ENCODE results near the gene CPSF7.

The CPSF7 gene

GRCh38 chr11:61460474-61460881 is 30.7 kb upstream of the CPSF7 start:
- ChIA-PET CTCF (interaction anchor here (5.4 kb wide), 1 partner anchor 14 kb away, joined by 24 read pairs; no protein-coding TSS in a partner anchor), POLR2A (interaction anchor here (0.6 kb wide), 1 partner anchor 104 kb away, joined by 5 read pairs; no protein-coding TSS in a partner anchor)
- TF ChIP-seq, protein P1, sequence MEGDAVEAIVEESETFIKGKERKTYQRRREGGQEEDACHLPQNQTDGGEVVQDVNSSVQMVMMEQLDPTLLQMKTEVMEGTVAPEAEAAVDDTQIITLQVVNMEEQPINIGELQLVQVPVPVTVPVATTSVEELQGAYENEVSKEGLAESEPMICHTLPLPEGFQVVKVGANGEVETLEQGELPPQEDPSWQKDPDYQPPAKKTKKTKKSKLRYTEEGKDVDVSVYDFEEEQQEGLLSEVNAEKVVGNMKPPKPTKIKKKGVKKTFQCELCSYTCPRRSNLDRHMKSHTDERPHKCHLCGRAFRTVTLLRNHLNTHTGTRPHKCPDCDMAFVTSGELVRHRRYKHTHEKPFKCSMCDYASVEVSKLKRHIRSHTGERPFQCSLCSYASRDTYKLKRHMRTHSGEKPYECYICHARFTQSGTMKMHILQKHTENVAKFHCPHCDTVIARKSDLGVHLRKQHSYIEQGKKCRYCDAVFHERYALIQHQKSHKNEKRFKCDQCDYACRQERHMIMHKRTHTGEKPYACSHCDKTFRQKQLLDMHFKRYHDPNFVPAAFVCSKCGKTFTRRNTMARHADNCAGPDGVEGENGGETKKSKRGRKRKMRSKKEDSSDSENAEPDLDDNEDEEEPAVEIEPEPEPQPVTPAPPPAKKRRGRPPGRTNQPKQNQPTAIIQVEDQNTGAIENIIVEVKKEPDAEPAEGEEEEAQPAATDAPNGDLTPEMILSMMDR (IDR thresholded peaks at IDR 0.05; ENCODE audit: control extremely low read depth, extremely low read depth, low read depth, missing control alignments) = no peak
- no peak for DNase-seq (ENCODE audit: extremely low spot score)

- TF ChIP-seq, protein P1 (IDR thresholded peaks at IDR 0.05; ENCODE audit: control extremely low read depth, extremely low read depth, low read depth, missing control alignments) = no peak
- POLR2A ChIA-PET = no interaction called here
- no peak for DNase-seq (ENCODE audit: extremely low spot score)
- CTCF ChIA-PET = interaction anchor here (1.0 to 5.1 kb wide), 5 partner anchors 8 to 77 kb away, joined by 3 to 41 read pairs (median 7); no protein-coding TSS in a partner anchor
Measured at GRCh38 chr11:61454520-61454919, 24.7 kb upstream of the CPSF7 start.

DNA sequence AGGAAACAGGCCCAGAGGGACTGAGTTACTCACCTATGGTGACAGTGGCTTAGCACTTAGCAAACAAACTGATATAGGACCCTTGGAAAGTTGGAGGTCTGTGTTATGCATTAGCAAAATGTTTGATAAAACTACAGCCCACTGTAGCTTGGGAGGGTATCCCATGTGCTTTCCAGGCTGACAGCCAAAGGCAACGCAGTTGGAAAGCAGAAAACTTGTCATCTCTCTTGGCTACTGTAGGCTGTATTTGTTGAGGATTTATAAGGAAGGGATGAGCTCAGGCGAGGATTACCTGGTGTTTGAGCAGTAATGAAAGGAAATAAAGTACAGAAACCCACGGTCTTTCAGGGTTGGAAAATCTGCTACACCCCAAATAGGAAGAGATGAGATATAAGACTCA is 23.9 kb upstream of the CPSF7 start:
- TF ChIP-seq, protein P1 (IDR thresholded peaks at IDR 0.05; ENCODE audit: control extremely low read depth, extremely low read depth, low read depth, missing control alignments) = no peak
- ChIA-PET POLR2A (no interaction called here), CTCF (interaction anchor here (1.2 to 5.1 kb wide), 3 partner anchors 7 to 63 kb away, joined by 7 to 41 read pairs (median 7); no protein-coding TSS in a partner anchor)
- no peak for DNase-seq (ENCODE audit: extremely low spot score)

- POLR2A ChIA-PET = no interaction called here
- DNase-seq (ENCODE audit: extremely low spot score) = no peak
- TF ChIP-seq, protein P1 (IDR thresholded peaks at IDR 0.05; ENCODE audit: control extremely low read depth, extremely low read depth, low read depth, missing control alignments) = no peak
- CTCF ChIA-PET = interaction anchor here (0.7 to 2.4 kb wide), 6 partner anchors 17 to 81 kb away, joined by 3 to 13 read pairs (median 3); no protein-coding TSS in a partner anchor
Measured at GRCh38 chr11:61452825-61453224, 23.1 kb upstream of the CPSF7 start.

- TF ChIP-seq, protein P1 (IDR thresholded peaks at IDR 0.05; ENCODE audit: control extremely low read depth, extremely low read depth, low read depth, missing control alignments) = no peak
- ChIA-PET POLR2A (no interaction called here), CTCF (interaction anchor here (0.8 to 11.3 kb wide), 10 partner anchors 10 to 180 kb away, joined by 3 to 196 read pairs (median 11); no protein-coding TSS in a partner anchor)
- no peak for DNase-seq (ENCODE audit: extremely low spot score)
Measured at GRCh38 chr11:61448552-61448927, 18.8 kb upstream of the CPSF7 start.

GRCh38 chr11:61447601-61448551 is 18.1 kb upstream of the CPSF7 start:
- no peak for DNase-seq (ENCODE audit: extremely low spot score)
- TF ChIP-seq, protein P1 (IDR thresholded peaks at IDR 0.05; ENCODE audit: control extremely low read depth, extremely low read depth, low read depth, missing control alignments) = no peak
- POLR2A ChIA-PET = no interaction called here
- CTCF ChIA-PET = interaction anchor here (1.3 to 11.3 kb wide), 19 partner anchors 8 to 288 kb away, joined by 3 to 196 read pairs (median 11); partner anchors contain the start of genes CPSF7 and SDHAF2

Measured in GM10248 (cell line).